T-helper 1 cell treated with Interleukin-12 subunit alpha and Interleukin-12 subunit beta and Interleukin-4 antibody, amounts not matched to agents 30 μg/mL and 1 μg/mL, for 36 hours (primary cell): ENCODE results near the gene ZCWPW1.
A peak's percentile ranks its signal among the peaks of the same experiment; 100 is the strongest.

Experiments used
- H3K27ac Mint-ChIP-seq: one replicate; pipeline ENCODE4 v1.8.0; 2021; ENCODE audit warnings: mild to moderate bottlenecking, mixed read lengths
- H3K27me3 Mint-ChIP-seq: one replicate; pipeline ENCODE4 v1.8.0; 2021; ENCODE audit warnings: low read depth, mixed read lengths
- H3K36me3 Mint-ChIP-seq: one replicate; pipeline ENCODE4 v1.8.0; 2021; ENCODE audit warnings: low read depth, mixed read lengths
- H3K4me1 Mint-ChIP-seq: one replicate; pipeline ENCODE4 v1.8.0; 2021; ENCODE audit warnings: low read depth, mixed read lengths
- H3K4me3 Mint-ChIP-seq: one replicate; pipeline ENCODE4 v1.8.0; 2021; ENCODE audit warnings: mild to moderate bottlenecking, moderate library complexity, mixed read lengths
- H3K9me3 Mint-ChIP-seq: one replicate; pipeline ENCODE4 v1.8.0; 2021; ENCODE audit warnings: mixed read lengths

Gene ZCWPW1

DNA sequence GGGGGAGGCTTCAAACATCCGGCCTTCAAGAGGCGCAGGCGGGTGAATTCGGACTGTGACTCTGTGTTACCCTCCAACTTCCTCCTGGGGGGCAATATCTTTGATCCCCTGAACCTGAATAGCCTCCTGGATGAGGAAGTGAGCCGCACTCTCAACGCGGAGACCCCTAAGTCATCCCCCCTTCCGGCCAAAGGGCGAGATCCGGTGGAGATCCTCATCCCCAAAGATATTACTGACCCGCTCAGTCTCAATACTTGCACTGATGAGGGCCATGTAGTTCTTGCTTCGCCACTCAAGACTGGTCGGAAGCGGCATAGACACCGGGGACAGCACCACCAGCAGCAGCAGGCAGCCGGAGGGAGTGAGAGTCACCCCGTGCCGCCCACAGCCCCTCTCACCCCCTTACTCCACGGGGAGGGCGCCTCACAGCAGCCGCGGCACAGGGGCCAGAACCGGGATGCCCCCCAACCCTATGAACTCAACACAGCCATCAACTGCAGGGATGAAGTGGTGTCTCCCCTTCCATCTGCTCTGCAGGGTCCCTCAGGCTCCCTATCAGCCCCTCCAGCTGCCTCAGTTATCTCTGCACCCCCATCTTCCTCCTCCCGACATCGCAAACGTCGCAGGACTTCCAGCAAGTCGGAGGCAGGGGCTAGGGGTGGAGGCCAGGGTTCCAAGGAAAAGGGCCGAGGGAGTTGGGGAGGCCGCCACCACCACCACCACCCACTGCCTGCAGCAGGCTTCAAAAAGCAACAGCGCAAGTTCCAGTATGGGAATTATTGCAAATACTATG, 2.2 kb upstream of the ZCWPW1 start:
- Mint-ChIP-seq H3K27ac (peak overlapping the region; percentile 95), H3K4me3 (peak overlapping the region; percentile 91), H3K36me3 (peaks cover 37% of the 10 kb centered on the region), H3K27me3 (peaks cover 10% of the 10 kb centered on the region), H3K4me1 (peaks cover 46% of the 10 kb centered on the region), H3K9me3 (no peaks in the 10 kb centered on the region)

DNA sequence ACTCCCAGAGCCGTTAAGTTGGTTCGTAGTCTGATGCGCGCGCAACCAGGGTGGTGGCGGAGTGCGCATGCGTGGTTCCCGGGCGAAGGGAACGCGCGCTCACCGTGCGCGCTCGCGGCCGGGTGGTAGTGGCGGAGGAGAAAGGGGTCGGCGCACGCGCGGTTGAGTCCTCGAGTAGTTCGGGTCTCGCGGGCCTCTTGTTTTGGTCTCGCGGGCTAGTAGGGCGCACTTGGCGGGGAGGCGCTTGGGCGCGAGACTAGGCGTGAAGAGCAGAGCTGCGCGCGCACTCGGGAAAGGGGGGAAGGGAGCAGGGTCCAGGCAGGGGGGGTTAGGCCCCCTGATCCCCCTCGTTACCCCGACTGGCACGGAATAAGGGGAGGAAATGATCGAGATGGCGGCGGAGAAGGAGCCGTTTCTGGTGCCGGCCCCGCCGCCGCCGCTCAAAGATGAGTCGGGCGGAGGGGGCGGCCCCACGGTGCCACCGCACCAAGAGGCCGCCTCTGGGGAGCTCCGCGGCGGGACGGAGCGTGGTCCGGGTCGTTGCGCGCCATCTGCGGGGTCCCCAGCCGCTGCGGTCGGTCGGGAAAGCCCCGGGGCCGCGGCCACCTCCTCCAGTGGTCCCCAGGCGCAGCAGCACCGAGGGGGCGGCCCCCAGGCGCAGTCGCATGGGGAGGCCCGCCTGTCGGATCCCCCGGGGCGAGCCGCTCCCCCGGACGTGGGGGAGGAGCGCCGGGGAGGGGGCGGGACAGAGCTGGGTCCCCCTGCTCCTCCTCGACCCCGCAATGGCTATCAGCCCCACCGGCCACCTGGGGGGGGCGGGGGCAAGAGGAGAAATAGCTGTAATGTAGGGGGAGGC, 1.4 kb upstream of the ZCWPW1 start, which contains the start of gene MEPCE:
Gene MEPCE, plus strand, starts transcription at position 195 of the 856 bp plus-strand sequence. Its CDS starts 188 bp downstream, at position 383.
- Mint-ChIP-seq H3K36me3 (peaks cover 30% of the 10 kb centered on the region), H3K27me3 (peaks cover 10% of the 10 kb centered on the region), H3K27ac (peak within 1 kb of the TSS; percentile 100), H3K4me1 (peaks cover 41% of the 10 kb centered on the region), H3K4me3 (peak within 1 kb of the TSS; percentile 94), H3K9me3 (no peaks in the 10 kb centered on the region)

DNA sequence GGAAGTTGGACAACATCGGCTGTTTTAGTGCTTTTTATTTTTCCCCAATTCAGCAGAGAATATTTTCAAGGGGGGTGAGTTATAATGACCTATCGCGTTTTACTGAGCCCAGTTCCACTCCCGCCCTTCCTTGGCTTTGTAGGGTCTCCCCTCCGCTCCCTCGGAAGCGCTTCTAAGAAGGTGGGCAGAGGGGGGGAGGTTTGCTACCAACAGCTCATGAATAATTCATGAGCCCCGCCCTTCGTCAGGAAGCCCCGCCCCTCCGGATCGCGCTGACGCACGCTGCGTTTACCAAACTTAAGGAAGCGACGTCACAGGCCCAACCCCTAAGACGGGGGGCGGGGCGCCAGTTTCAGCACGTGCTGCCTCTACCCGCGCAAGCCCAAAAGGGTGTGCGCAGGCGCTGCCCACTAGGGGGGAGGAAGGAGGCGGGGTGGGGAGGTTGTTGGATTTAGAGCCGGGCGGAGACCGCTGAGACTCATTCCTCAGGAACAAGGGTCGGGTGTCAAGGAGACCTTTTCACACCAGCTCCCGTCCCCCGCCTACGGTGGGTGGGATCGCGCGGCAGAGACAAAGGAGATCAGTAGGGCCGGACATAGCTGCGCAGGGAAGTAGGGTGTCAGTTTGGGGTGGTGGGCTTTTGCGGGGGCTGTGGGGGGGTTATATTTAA, 599 bp upstream of the ZCWPW1 start:
- Mint-ChIP-seq H3K36me3 (peaks cover 24% of the 10 kb centered on the region), H3K4me1 (peaks cover 34% of the 10 kb centered on the region), H3K27ac (peak overlapping the region; percentile 100), H3K9me3 (no peaks in the 10 kb centered on the region), H3K4me3 (peak overlapping the region; percentile 94), H3K27me3 (peaks cover 10% of the 10 kb centered on the region)

DNA sequence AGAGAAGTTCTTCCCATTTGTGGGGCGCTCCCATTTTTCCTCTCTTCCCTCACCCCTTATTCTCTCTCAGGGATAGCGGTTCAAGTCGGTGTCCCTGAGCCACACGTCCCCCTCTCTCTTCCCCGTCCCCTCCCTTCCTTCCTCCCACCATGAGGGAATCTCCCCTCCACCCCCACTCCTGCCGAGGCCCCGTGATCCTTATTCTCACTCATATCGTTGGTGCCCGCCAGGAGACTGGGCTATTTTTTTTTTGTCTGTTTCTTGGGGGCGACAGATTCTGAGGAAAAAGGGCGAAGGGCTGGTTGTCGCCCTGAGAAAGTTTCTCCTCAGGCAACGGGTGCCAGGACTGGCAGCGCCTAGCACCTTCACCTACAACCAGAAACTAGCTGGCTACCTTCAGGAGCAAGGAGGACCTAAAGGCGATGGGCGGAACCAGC, 723 bp downstream of the ZCWPW1 start:
- peaks cover 10% of the 10 kb centered on the region for H3K27me3 Mint-ChIP-seq
- no peaks in the 10 kb centered on the region for H3K9me3 Mint-ChIP-seq
- peak overlapping the region; percentile 94 for H3K4me3 Mint-ChIP-seq
- no peak overlapping the region for H3K27ac Mint-ChIP-seq
- H3K36me3 Mint-ChIP-seq, result peaks cover 17% of the 10 kb centered on the region
- peaks cover 24% of the 10 kb centered on the region for H3K4me1 Mint-ChIP-seq

- H3K4me1 Mint-ChIP-seq, result peaks cover 12% of the 10 kb centered on the region
Observed at GRCh38 chr7:100426516-100426915, 2.0 kb downstream of the ZCWPW1 start.

GRCh38 chr7:100425347-100425746, 3.2 kb downstream of the ZCWPW1 start:
- Mint-ChIP-seq H3K27ac (no peak overlapping the region), H3K9me3 (no peaks in the 10 kb centered on the region), H3K4me3 (no peak overlapping the region), H3K27me3 (peaks cover 10% of the 10 kb centered on the region), H3K36me3 (peaks cover 8% of the 10 kb centered on the region), H3K4me1 (peaks cover 6% of the 10 kb centered on the region)

More at GRCh38 chr7:100426516-100426915, 2.0 kb downstream of the ZCWPW1 start:
- no peaks in the 10 kb centered on the region for H3K9me3 Mint-ChIP-seq
- peaks cover 10% of the 10 kb centered on the region for H3K27me3 Mint-ChIP-seq
- H3K27ac Mint-ChIP-seq, result no peak overlapping the region
- H3K36me3 Mint-ChIP-seq, result peaks cover 11% of the 10 kb centered on the region
- no peak overlapping the region for H3K4me3 Mint-ChIP-seq

DNA sequence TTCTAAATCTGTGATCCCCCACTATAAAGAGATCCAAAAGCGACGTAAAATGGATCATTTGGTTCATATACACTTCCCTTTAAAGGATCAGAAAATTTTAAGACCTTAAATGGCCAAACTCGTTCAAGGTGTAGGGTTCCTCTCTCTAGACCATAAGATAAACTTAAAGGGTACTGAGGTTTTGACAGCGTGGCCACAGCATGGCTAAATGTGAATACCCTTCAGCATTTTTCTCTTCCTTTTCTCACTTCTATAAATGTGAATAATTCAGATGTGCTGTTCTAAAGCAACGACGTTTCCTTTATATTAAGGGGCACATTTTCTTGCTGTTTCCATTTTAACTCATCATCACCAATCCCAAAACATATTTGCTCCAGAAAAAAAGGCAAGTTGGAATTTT, 5.2 kb downstream of the ZCWPW1 start:
- Mint-ChIP-seq H3K4me3 (no peak overlapping the region), H3K27ac (no peak overlapping the region), H3K4me1 (no peaks in the 10 kb centered on the region), H3K27me3 (peaks cover 8% of the 10 kb centered on the region), H3K9me3 (no peaks in the 10 kb centered on the region), H3K36me3 (peaks cover 1% of the 10 kb centered on the region)

DNA sequence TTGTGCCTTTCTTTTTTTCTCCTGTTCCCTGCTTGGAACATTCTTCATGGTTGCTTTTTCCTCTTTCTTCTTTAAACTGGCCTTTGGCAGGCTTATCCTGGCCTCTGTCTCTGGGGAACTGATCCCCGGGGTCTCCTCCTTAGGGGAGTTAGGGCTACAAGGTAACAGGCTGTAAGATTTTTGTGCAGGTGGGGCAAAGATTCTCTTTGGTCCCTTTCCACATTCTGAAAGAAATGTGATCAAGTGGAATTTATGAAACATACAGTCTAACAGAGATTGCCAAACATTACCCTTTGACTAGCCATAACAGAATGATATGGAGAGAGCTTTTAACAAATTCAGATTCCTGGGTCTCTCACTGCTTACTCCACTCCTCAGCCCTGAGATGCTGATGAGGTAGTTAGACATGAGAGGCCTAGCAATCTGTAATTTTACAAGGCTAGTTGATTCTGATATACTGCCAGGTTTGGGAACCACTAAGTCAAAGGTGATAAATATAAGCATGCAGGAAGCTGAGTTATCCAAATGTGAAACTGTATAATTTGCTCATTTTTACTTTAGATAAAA, 8.8 kb downstream of the ZCWPW1 start:
- Mint-ChIP-seq H3K27me3 (peaks cover 9% of the 10 kb centered on the region), H3K27ac (no peak overlapping the region), H3K4me1 (no peaks in the 10 kb centered on the region), H3K36me3 (no peaks in the 10 kb centered on the region), H3K4me3 (no peak overlapping the region), H3K9me3 (no peaks in the 10 kb centered on the region)

DNA sequence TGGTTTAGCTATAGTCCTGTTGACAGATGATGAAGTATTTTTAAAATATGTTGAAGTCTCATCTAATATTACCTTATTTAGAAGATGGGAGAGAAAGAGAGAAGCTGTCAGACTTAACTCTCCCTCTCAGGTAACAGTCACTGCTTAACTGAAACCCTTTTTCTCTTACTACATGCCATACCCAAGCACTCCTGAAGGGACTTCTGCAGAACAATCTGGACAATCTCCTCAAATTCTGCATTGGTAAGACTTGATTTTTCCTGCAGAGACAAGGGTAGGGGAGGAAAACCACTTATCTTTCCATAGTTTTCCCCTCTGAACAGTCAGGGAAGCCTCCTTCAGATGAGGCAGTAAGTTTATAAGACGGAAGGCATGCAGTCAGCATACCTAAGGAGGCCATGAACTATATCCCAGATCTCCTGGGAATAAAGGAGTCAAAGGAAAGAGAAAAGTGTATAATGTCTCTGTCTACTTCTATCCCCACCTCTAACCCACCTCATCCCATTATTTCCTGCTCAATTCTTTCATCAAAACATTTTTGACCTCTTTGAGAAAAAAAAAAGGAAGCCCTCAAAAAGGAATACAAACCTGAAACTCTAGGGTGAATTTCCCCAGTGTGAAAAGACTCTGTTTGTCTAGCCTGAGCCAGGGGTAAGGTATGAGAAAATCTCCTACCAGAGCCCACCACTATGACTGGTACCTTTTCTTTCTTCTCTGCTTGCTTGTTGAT, 9.4 kb downstream of the ZCWPW1 start:
- H3K4me3 Mint-ChIP-seq, result no peak overlapping the region
- H3K9me3 Mint-ChIP-seq, result no peaks in the 10 kb centered on the region
- peaks cover 9% of the 10 kb centered on the region for H3K27me3 Mint-ChIP-seq
- no peaks in the 10 kb centered on the region for H3K36me3 Mint-ChIP-seq
- no peaks in the 10 kb centered on the region for H3K4me1 Mint-ChIP-seq
- H3K27ac Mint-ChIP-seq, result no peak overlapping the region

- Mint-ChIP-seq H3K27ac (no peak overlapping the region), H3K9me3 (no peaks in the 10 kb centered on the region), H3K36me3 (no peaks in the 10 kb centered on the region), H3K4me3 (no peak overlapping the region), H3K4me1 (peaks cover 6% of the 10 kb centered on the region), H3K27me3 (peaks cover 20% of the 10 kb centered on the region)
Observed at GRCh38 chr7:100415448-100415847, 13.1 kb downstream of the ZCWPW1 start.

- H3K27ac Mint-ChIP-seq, result no peak overlapping the region
- H3K36me3 Mint-ChIP-seq, result no peaks in the 10 kb centered on the region
- H3K9me3 Mint-ChIP-seq, result no peaks in the 10 kb centered on the region
- H3K27me3 Mint-ChIP-seq, result peaks cover 16% of the 10 kb centered on the region
- peaks cover 6% of the 10 kb centered on the region for H3K4me1 Mint-ChIP-seq
- no peak overlapping the region for H3K4me3 Mint-ChIP-seq
Observed at GRCh38 chr7:100413889-100414288, 14.6 kb downstream of the ZCWPW1 start.

GRCh38 chr7:100413346-100413745, 15.2 kb downstream of the ZCWPW1 start:
- no peak overlapping the region for H3K4me3 Mint-ChIP-seq
- H3K36me3 Mint-ChIP-seq, result no peaks in the 10 kb centered on the region
- H3K27me3 Mint-ChIP-seq, result peaks cover 16% of the 10 kb centered on the region
- no peak overlapping the region for H3K27ac Mint-ChIP-seq
- H3K9me3 Mint-ChIP-seq, result no peaks in the 10 kb centered on the region
- peaks cover 6% of the 10 kb centered on the region for H3K4me1 Mint-ChIP-seq

DNA sequence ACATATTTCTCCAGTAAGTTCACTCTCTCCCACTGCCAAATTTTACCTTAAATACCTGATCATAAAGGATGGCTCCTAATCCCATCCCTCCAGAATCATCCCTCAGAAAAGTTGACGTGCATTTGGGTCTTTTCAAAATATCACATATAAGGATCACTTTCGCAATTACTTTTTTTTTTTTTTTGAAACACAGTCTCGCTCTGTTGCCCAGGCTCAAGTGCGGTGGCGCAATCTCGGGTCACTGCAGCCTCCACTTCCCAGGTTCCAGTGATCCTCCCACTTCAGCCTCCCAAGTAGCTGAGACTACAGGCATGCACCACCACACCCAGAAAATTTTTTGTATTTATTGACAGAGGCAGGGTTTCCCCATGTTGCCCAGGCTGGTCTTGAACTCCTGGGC, 17.4 kb downstream of the ZCWPW1 start:
- H3K36me3 Mint-ChIP-seq, result no peaks in the 10 kb centered on the region
- H3K27ac Mint-ChIP-seq, result no peak overlapping the region
- H3K27me3 Mint-ChIP-seq, result peaks cover 24% of the 10 kb centered on the region
- H3K4me3 Mint-ChIP-seq, result no peak overlapping the region
- peaks cover 6% of the 10 kb centered on the region for H3K4me1 Mint-ChIP-seq
- no peaks in the 10 kb centered on the region for H3K9me3 Mint-ChIP-seq
